Liver (tissue), 9 donors: ENCODE data around the gene IL11RA. TPM values are rescaled to one million over a fixed set of nuclear protein-coding genes. Genes with fewer than 3 reads are reported as not detected.

Experiments
- DNase-seq: peaks from one replicate; pipeline ENCODE4 v3.0.0-alpha.2; 2017; ENCODE audit warnings: low spot score
- H3K27ac ChIP-seq, 2 donors: one replicate each; pipeline ENCODE4 v1.7.0; 2013; ENCODE audit warnings: inconsistent platforms in 2 of 2, low read length in 2 of 2, control low read depth in 1 of 2, low read depth in 1 of 2, mild to moderate bottlenecking in 1 of 2
- H3K27me3 ChIP-seq, 4 donors: one replicate each; pipeline versions ENCODE4 v1.6.1 to v1.7.0; 2013; ENCODE audit warnings: low read length in 3 of 4, inconsistent platforms in 1 of 4, mild to moderate bottlenecking in 1 of 4, moderate library complexity in 1 of 4; ENCODE audit not compliant: control insufficient read depth in 4 of 4, insufficient read depth in 4 of 4
- H3K36me3 ChIP-seq, 4 donors: one replicate each; pipeline versions ENCODE4 v1.6.1 to v1.7.0; 2013; ENCODE audit warnings: low read length in 3 of 4, mild to moderate bottlenecking in 3 of 4, low read depth in 1 of 4, moderate library complexity in 1 of 4; ENCODE audit not compliant: control insufficient read depth in 4 of 4, insufficient read depth in 3 of 4
- H3K4me1 ChIP-seq, 4 donors: one replicate each; pipeline versions ENCODE4 v1.6.1 to v1.7.0; 2013; ENCODE audit warnings: low read length in 3 of 4, mild to moderate bottlenecking in 3 of 4, moderate library complexity in 1 of 4; ENCODE audit not compliant: control insufficient read depth in 4 of 4, insufficient read depth in 4 of 4
- H3K4me3 ChIP-seq, 3 donors: one replicate each; pipeline versions ENCODE4 v1.6.1 to v1.7.0; 2013; ENCODE audit warnings: low read length in 3 of 3, control low read depth in 1 of 3, low read depth in 1 of 3, mild to moderate bottlenecking in 1 of 3
- H3K9ac ChIP-seq, 2 donors: one replicate each; pipeline ENCODE4 v1.7.0; 2013; ENCODE audit warnings: low read length in 2 of 2, mild to moderate bottlenecking in 2 of 2, moderate library complexity in 2 of 2, control low read depth in 1 of 2, low read depth in 1 of 2
- H3K9me3 ChIP-seq, 4 donors: one replicate each; pipeline versions ENCODE4 v1.6.1 to v1.7.0; 2013; ENCODE audit warnings: low read length in 3 of 4; ENCODE audit not compliant: control insufficient read depth in 4 of 4
- ATF3 ChIP-seq: IDR thresholded peaks from 2 replicates; pipeline ENCODE4 v1.6.1; 2016; ENCODE audit warnings: antibody characterized with exemption
- CTCF ChIP-seq: fragments of 150-350 bp; IDR thresholded peaks from 2 replicates; pipeline ENCODE4 v1.5.1; 2017; ENCODE audit warnings: improper control_type of control experiment, low read depth, low read length; ENCODE audit not compliant: missing input control
- EGR1 ChIP-seq, 2 donors: IDR thresholded peaks; 2 replicates each; pipeline ENCODE4 v1.6.1; 2016 to 2018; ENCODE audit warnings: antibody characterized with exemption in 2 of 2, low read depth in 2 of 2
- FOXA2 ChIP-seq: IDR thresholded peaks from 2 replicates; pipeline ENCODE4 v1.6.1; 2016; ENCODE audit warnings: antibody characterized with exemption
- GABPA ChIP-seq, 2 donors: IDR thresholded peaks in 1 of 2; conservative IDR thresholded peaks in 1 of 2; 2 replicates each; pipeline ENCODE4 v1.6.1; 2016; ENCODE audit warnings: antibody characterized with exemption in 2 of 2, mild to moderate bottlenecking in 1 of 2, moderate library complexity in 1 of 2
- HNF4A ChIP-seq, 2 donors: conservative IDR thresholded peaks; 2 replicates each; pipeline ENCODE4 v1.6.1; 2016; ENCODE audit warnings: antibody characterized with exemption in 2 of 2, mild to moderate bottlenecking in 2 of 2
- HNF4G ChIP-seq: IDR thresholded peaks from 2 replicates; pipeline ENCODE4 v1.6.1; 2016; ENCODE audit warnings: antibody characterized with exemption
- JUND ChIP-seq, 2 donors: IDR thresholded peaks; 2 replicates each; pipeline ENCODE4 v1.6.1; 2016; ENCODE audit warnings: antibody characterized with exemption in 2 of 2
- MAX ChIP-seq: IDR thresholded peaks from 2 replicates; pipeline ENCODE4 v1.6.1; 2016; ENCODE audit warnings: antibody characterized with exemption
- NR2F2 ChIP-seq: IDR thresholded peaks from 2 replicates; pipeline ENCODE4 v1.6.1; 2016; ENCODE audit warnings: antibody characterized with exemption
- RAD21 ChIP-seq, 2 donors: IDR thresholded peaks; 2 replicates each; pipeline ENCODE4 v1.6.1; 2016; ENCODE audit warnings: antibody characterized with exemption in 2 of 2, mild to moderate bottlenecking in 2 of 2
- RXRA ChIP-seq, 2 donors: IDR thresholded peaks; 2 replicates each; pipeline ENCODE4 v1.6.1; 2017 to 2018; ENCODE audit warnings: antibody characterized with exemption in 2 of 2, mild to moderate bottlenecking in 1 of 2
- SP1 ChIP-seq: IDR thresholded peaks from 2 replicates; pipeline ENCODE4 v1.6.1; 2018; ENCODE audit warnings: antibody characterized with exemption, mild to moderate bottlenecking
- TAF1 ChIP-seq: conservative IDR thresholded peaks from 2 replicates; pipeline ENCODE4 v1.6.1; 2016; ENCODE audit warnings: antibody characterized with exemption, mild to moderate bottlenecking
- WGBS: extraction: QIAGEN DNeasy Blood & Tissue Kit; methylation state at CpG from one replicate; pipeline ENCODE4 v1.1.7; 2013; 5-methylcytosine and 5-hydroxymethylcytosine counted together
- polyA plus RNA-seq, 2 donors: library from polyadenylated mRNA; stranded (reverse) in 1 of 2; unstranded in 1 of 2; fragments of 200-250 nt in 1 of 2; fragments of >200 nt in 1 of 2; fragmentation: Nextera tagmentation in 1 of 2; extraction: Ambion mirVana in 1 of 2; gene quantifications; one replicate each; pipeline versions ENCODE4 v1.2.1 to v1.2.3, GENCODE V29; 2013 to 2015
- total RNA-seq, 2 donors: library from RNA; depleted of rRNA; stranded (reverse); fragments of >200 nt; gene quantifications; one replicate each; pipeline ENCODE4 v1.2.3, GENCODE V29; 2014
- TF ChIP-seq, protein P1 (sequence below): IDR thresholded peaks from 2 replicates; pipeline ENCODE4 v1.6.1; 2016; ENCODE audit warnings: antibody characterized with exemption
- TF ChIP-seq, protein P2 (sequence below): IDR thresholded peaks from 2 replicates; pipeline ENCODE4 v1.6.1; 2016; ENCODE audit warnings: antibody characterized with exemption, mild to moderate bottlenecking
- donor health status: healthy.
- donor health status: healthy.
- donor health status: healthy.
- donor health status: healthy.
- donor health status: healthy.

The IL11RA gene
- total and polyA plus RNA-seq, 4 donors: 10.0 to 35.3 (median 14.7) TPM

DNA sequence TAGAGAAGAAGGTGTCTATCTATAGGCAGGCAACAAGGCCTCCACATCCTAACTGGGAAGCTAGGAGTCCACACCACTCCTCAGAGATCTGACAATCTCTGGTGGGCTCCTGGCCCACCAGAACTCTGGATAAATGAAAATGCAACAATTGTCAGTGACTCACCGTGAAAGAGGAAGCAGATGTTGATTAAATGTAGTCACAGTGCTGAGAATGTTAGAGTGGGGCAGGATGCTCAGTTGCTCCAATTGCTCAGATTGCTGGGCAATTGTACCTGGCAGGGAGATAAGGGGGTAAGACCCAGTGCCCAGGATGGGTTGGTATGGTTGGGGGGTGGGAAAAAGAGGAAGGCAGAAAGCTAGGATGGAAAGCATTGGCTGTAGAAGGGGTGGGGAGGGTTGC lies 34.7 kb downstream of the IL11RA start:
- Histone ChIP-seq H3K27ac (no peak overlapping the region), H3K9me3 (no peaks in the 10 kb centered on the region), H3K9ac (no peak overlapping the region), H3K36me3 (no peaks in the 10 kb centered on the region), H3K27me3 (no peaks in the 10 kb centered on the region), H3K4me1 (peaks cover 18 to 60% (median 49%) of the 10 kb centered on the region in 4 donors), H3K4me3 (no peak overlapping the region)
- TF ChIP-seq, protein P1, sequence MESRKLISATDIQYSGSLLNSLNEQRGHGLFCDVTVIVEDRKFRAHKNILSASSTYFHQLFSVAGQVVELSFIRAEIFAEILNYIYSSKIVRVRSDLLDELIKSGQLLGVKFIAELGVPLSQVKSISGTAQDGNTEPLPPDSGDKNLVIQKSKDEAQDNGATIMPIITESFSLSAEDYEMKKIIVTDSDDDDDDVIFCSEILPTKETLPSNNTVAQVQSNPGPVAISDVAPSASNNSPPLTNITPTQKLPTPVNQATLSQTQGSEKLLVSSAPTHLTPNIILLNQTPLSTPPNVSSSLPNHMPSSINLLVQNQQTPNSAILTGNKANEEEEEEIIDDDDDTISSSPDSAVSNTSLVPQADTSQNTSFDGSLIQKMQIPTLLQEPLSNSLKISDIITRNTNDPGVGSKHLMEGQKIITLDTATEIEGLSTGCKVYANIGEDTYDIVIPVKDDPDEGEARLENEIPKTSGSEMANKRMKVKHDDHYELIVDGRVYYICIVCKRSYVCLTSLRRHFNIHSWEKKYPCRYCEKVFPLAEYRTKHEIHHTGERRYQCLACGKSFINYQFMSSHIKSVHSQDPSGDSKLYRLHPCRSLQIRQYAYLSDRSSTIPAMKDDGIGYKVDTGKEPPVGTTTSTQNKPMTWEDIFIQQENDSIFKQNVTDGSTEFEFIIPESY: no peak
- TF ChIP-seq JUND (IDR thresholded peaks at IDR 0.05): no peak
- no peak for TF ChIP-seq NR2F2
- TF ChIP-seq HNF4A (conservative IDR thresholded peaks at IDR 0.05): no peak
- TF ChIP-seq RAD21 (IDR thresholded peaks at IDR 0.05): no peak
- no peak for TF ChIP-seq HNF4G
- no peak for TF ChIP-seq FOXA2
- TF ChIP-seq ATF3: no peak
- no peak for TF ChIP-seq SP1
- no peak for TF ChIP-seq GABPA (IDR thresholded peaks at IDR 0.05 in 1 of 2, conservative IDR thresholded peaks at IDR 0.05 in 1 of 2)
- no peak for TF ChIP-seq EGR1 (IDR thresholded peaks at IDR 0.05; ENCODE audit: low read depth in 2 of 2)
- TF ChIP-seq MAX: no peak
- TF ChIP-seq, protein P2, sequence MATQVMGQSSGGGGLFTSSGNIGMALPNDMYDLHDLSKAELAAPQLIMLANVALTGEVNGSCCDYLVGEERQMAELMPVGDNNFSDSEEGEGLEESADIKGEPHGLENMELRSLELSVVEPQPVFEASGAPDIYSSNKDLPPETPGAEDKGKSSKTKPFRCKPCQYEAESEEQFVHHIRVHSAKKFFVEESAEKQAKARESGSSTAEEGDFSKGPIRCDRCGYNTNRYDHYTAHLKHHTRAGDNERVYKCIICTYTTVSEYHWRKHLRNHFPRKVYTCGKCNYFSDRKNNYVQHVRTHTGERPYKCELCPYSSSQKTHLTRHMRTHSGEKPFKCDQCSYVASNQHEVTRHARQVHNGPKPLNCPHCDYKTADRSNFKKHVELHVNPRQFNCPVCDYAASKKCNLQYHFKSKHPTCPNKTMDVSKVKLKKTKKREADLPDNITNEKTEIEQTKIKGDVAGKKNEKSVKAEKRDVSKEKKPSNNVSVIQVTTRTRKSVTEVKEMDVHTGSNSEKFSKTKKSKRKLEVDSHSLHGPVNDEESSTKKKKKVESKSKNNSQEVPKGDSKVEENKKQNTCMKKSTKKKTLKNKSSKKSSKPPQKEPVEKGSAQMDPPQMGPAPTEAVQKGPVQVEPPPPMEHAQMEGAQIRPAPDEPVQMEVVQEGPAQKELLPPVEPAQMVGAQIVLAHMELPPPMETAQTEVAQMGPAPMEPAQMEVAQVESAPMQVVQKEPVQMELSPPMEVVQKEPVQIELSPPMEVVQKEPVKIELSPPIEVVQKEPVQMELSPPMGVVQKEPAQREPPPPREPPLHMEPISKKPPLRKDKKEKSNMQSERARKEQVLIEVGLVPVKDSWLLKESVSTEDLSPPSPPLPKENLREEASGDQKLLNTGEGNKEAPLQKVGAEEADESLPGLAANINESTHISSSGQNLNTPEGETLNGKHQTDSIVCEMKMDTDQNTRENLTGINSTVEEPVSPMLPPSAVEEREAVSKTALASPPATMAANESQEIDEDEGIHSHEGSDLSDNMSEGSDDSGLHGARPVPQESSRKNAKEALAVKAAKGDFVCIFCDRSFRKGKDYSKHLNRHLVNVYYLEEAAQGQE: no peak
- TF ChIP-seq RXRA (IDR thresholded peaks at IDR 0.05): no peak
- no peak for TF ChIP-seq CTCF
- no peak for TF ChIP-seq TAF1
- WGBS: 81% methylated on average over 1 of the region's 1 CpG
- DNase-seq: no peak
